WTC11 (cell line): Measurements from ENCODE around the gene VSNL1.

Experiments
- TF ChIP-seq, protein P1 (sequence below): fragments of 200-600 bp; IDR thresholded peaks from 2 replicates; pipeline ENCODE4 v1.8.0; 2022; ENCODE audit warnings: antibody characterized with exemption
- TF ChIP-seq, protein P2 (sequence below): sonication (generic); formaldehyde crosslinking; conservative IDR thresholded peaks from 2 replicates; pipeline ENCODE4 v1.8.1; 2022; ENCODE audit warnings: mild to moderate bottlenecking, missing genetic modification reagents

DNA sequence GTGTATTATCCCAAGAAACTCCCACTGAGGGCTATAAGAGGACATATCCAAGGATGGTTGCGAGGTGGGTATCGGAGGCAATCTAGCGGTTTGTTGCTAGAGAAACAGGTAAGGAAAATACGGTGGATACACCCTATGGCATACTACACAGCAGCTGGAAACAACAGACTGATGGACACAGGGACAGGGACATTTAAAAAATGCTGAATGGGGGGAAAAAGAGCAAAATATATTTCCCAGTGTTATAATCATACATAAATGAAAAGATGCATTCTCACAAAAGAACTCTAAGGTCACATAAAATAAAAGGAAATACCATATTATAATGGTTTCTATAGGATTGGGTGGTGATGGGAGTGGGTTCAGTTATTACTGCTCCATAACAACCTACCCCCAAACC, 117.3 kb downstream of the VSNL1 start:
- TF ChIP-seq, protein P1, sequence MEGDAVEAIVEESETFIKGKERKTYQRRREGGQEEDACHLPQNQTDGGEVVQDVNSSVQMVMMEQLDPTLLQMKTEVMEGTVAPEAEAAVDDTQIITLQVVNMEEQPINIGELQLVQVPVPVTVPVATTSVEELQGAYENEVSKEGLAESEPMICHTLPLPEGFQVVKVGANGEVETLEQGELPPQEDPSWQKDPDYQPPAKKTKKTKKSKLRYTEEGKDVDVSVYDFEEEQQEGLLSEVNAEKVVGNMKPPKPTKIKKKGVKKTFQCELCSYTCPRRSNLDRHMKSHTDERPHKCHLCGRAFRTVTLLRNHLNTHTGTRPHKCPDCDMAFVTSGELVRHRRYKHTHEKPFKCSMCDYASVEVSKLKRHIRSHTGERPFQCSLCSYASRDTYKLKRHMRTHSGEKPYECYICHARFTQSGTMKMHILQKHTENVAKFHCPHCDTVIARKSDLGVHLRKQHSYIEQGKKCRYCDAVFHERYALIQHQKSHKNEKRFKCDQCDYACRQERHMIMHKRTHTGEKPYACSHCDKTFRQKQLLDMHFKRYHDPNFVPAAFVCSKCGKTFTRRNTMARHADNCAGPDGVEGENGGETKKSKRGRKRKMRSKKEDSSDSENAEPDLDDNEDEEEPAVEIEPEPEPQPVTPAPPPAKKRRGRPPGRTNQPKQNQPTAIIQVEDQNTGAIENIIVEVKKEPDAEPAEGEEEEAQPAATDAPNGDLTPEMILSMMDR = no peak
- TF ChIP-seq, protein P2, sequence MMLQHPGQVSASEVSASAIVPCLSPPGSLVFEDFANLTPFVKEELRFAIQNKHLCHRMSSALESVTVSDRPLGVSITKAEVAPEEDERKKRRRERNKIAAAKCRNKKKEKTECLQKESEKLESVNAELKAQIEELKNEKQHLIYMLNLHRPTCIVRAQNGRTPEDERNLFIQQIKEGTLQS = no peak
